Measurements from ENCODE around the gene UBE2F. TPM values are rescaled to one million over a fixed set of nuclear protein-coding genes. Genes with fewer than 3 reads are reported as not detected.

UBE2F gene
- total and polyA plus RNA-seq, 3 donors from 2014 or later, result 68.3 to 77.8 (median 72.8) TPM

GRCh38 chr2:238090887-238091286 is 124.1 kb downstream of the UBE2F start:
- WGBS, 2 donors, result 88 to 94% methylated on average over 4 of the region's 4 CpGs
- H3K4me3 ChIP-seq, result no peak overlapping the region
- H3K9me3 ChIP-seq, result no peaks in the 10 kb centered on the region
- no peaks in the 10 kb centered on the region for H3K36me3 ChIP-seq (ENCODE audit: low read depth, missing control alignments)
- H3K27me3 ChIP-seq, result no peaks in the 10 kb centered on the region
- intact Hi-C loops (cut with DNase I; ENCODE audit: low total_unique reads), result no loop called here
- no peaks in the 10 kb centered on the region for H3K4me1 ChIP-seq
- DNase-seq, result no peak
- no peak overlapping the region for H3K27ac ChIP-seq
- TF ChIP-seq CTCF (IDR thresholded peaks at IDR 0.05) (no peak), POLR2A (IDR thresholded peaks at IDR 0.05) (no peak)

- 95% methylated on average over 16 of the region's 16 CpGs for WGBS, 2 donors
- H3K4me1 ChIP-seq, result no peaks in the 10 kb centered on the region
- TF ChIP-seq POLR2A (IDR thresholded peaks at IDR 0.05), result no peak
- TF ChIP-seq CTCF (IDR thresholded peaks at IDR 0.05), result no peak
- no peak overlapping the region for H3K27ac ChIP-seq
- intact Hi-C loops (cut with DNase I; ENCODE audit: low total_unique reads), result no loop called here
- H3K27me3 ChIP-seq, result no peaks in the 10 kb centered on the region
- DNase-seq, result no peak
- no peak overlapping the region for H3K4me3 ChIP-seq
- no peaks in the 10 kb centered on the region for H3K36me3 ChIP-seq (ENCODE audit: low read depth, missing control alignments)
- no peaks in the 10 kb centered on the region for H3K9me3 ChIP-seq
Measured at GRCh38 chr2:238091436-238092060, 124.7 kb downstream of the UBE2F start.

Small RNAs within 50 kb of the gene (small RNA-seq; reads per million reads assigned to genes)
- gene RNU6-1333P, result 0 reads per million in 2 donors

Other genes starting within 250 kb of the UBE2F start
- 10 to 100 TPM; 15.0 to 23.4 TPM for gene RBM44, start 168.2 kb upstream of the UBE2F start, total RNA-seq
- 21.1 TPM for gene RBM44, start 168.2 kb upstream of the UBE2F start, polyA plus RNA-seq (ENCODE audit: insufficient read depth, low read depth, low replicate concordance)
- gene RAMP1, start 107.4 kb upstream of the UBE2F start, total RNA-seq, result 10 to 100 TPM in 1 of 2 donors, 1 to 10 TPM in 1; 8.9 to 14.3 TPM
- 13.9 TPM for gene RAMP1, start 107.4 kb upstream of the UBE2F start, polyA plus RNA-seq (ENCODE audit: insufficient read depth, low read depth, low replicate concordance)
- 10 to 100 TPM; 19.6 to 40.2 TPM for gene SCLY, start 94.0 kb downstream of the UBE2F start, total RNA-seq
- 24.6 TPM for gene SCLY, start 94.0 kb downstream of the UBE2F start, polyA plus RNA-seq (ENCODE audit: insufficient read depth, low read depth, low replicate concordance)
- gene ESPNL, start 133.3 kb downstream of the UBE2F start, total RNA-seq, result 1 to 10 TPM; 2.8 to 7.5 TPM
- 2.1 TPM for gene ESPNL, start 133.3 kb downstream of the UBE2F start, polyA plus RNA-seq (ENCODE audit: insufficient read depth, low read depth, low replicate concordance)
- under 1 TPM; 0.16 to 0.37 TPM for gene KLHL30, start 171.7 kb downstream of the UBE2F start, total RNA-seq
- gene KLHL30, start 171.7 kb downstream of the UBE2F start, polyA plus RNA-seq (ENCODE audit: insufficient read depth, low read depth, low replicate concordance), result 0.29 TPM
- 10 to 100 TPM in 1 of 2 donors, 1 to 10 TPM in 1; 9.5 to 23.1 TPM for gene ERFE, start 192.0 kb downstream of the UBE2F start, total RNA-seq
- gene ERFE, start 192.0 kb downstream of the UBE2F start, polyA plus RNA-seq (ENCODE audit: insufficient read depth, low read depth, low replicate concordance), result 31.0 TPM
- 10 to 100 TPM; 59.8 to 65.3 TPM for gene ILKAP, start 236.7 kb downstream of the UBE2F start, total RNA-seq
- 44.8 TPM for gene ILKAP, start 236.7 kb downstream of the UBE2F start, polyA plus RNA-seq (ENCODE audit: insufficient read depth, low read depth, low replicate concordance)

Measured in testis (tissue), 3 donors.